H1 (cell line): ENCODE data around the gene EGLN3. TPM values are rescaled to one million over a fixed set of nuclear protein-coding genes. Genes with fewer than 3 reads are reported as not detected.

Source experiments
- CTCF ChIA-PET: fragments of 300-600 bp; sonication (Branson Sonifier 250); formaldehyde crosslinking; loops from one replicate; lab custom pipeline; 2021; ENCODE audit not compliant: partially characterized antibody; lab: Charles Lee
- POLR2A ChIA-PET: fragments of 300-600 bp; sonication (Branson Sonifier 250); formaldehyde crosslinking; loops from one replicate; lab custom pipeline; 2021; ENCODE audit warnings: inconsistent platforms; ENCODE audit not compliant: partially characterized antibody; lab: Charles Lee
- DNase-seq, 2 experiments: peaks; one replicate each; pipeline versions ENCODE4 v3.0.0 to v3.0.0-alpha.2; 2010 to 2022; ENCODE audit warnings: low spot score in 2 of 2, low read depth in 1 of 2, mixed read lengths in 1 of 2
- FAIRE-seq: peaks from 2 replicates; lab custom pipeline; 2011; peaks lifted over from hg19 to GRCh38; lab: Jason Lieb, UNC
- H2AFZ ChIP-seq: 2 replicates; pipeline ENCODE4 v1.8.1; 2012; ENCODE audit warnings: low read length, inconsistent platforms
- H2AK5ac ChIP-seq: 2 replicates; pipeline ENCODE4 v1.6.1; 2013; ENCODE audit warnings: low read depth, low read length
- H2BK120ac ChIP-seq: replicated peaks from 2 replicates; pipeline ENCODE3; 2013; ENCODE audit warnings: low read depth, low read length, inconsistent platforms
- H2BK12ac ChIP-seq: 2 replicates; pipeline ENCODE4 v1.6.1; 2013; ENCODE audit warnings: low read depth, low read length
- H2BK15ac ChIP-seq: 2 replicates; pipeline ENCODE4 v1.6.1; 2013; ENCODE audit warnings: low read length
- H2BK20ac ChIP-seq: 2 replicates; pipeline ENCODE4 v1.6.1; 2013; ENCODE audit warnings: low read length
- H2BK5ac ChIP-seq: 2 replicates; pipeline ENCODE4 v1.6.1; 2013; ENCODE audit warnings: low read depth, low read length
- H3K14ac ChIP-seq: 2 replicates; pipeline ENCODE4 v1.6.1; 2013; ENCODE audit warnings: inconsistent platforms; ENCODE audit not compliant: insufficient read length
- H3K18ac ChIP-seq: 2 replicates; pipeline ENCODE4 v1.6.1; 2013; ENCODE audit warnings: low read length; ENCODE audit errors: extremely low read depth
- H3K23ac ChIP-seq: 2 replicates; pipeline ENCODE4 v1.6.1; 2013; ENCODE audit warnings: inconsistent platforms; ENCODE audit not compliant: insufficient read length
- H3K23me2 ChIP-seq: 2 replicates; pipeline ENCODE4 v1.6.1; 2013; ENCODE audit warnings: low read depth, low read length
- H3K27ac ChIP-seq: 2 replicates; pipeline ENCODE4 v1.6.1; 2011; ENCODE audit warnings: low read depth, low read length, inconsistent platforms
- H3K27me3 ChIP-seq, 4 experiments: replicated peaks in 1 of 4; 1 replicate in 1 of 4; 2 replicates in 3 of 4; pipeline versions ENCODE4 v1.6.1 to v1.8.1; 2011 to 2013; ENCODE audit warnings: low read length in 3 of 4, mild to moderate bottlenecking in 3 of 4, inconsistent platforms in 2 of 4, mixed read lengths in 2 of 4, moderate library complexity in 1 of 4; ENCODE audit not compliant: control insufficient read depth in 3 of 4, insufficient read depth in 3 of 4; ENCODE audit errors: extremely low read depth in 1 of 4
- H3K36me3 ChIP-seq, 4 experiments: 2 replicates each; pipeline versions ENCODE4 v1.6.1 to v1.8.1; 2011 to 2013; ENCODE audit warnings: mild to moderate bottlenecking in 4 of 4, low read length in 3 of 4, moderate library complexity in 2 of 4, control low read depth in 1 of 4, inconsistent platforms in 1 of 4; ENCODE audit not compliant: insufficient read depth in 4 of 4, control insufficient read depth in 2 of 4
- H3K4ac ChIP-seq: replicated peaks from 2 replicates; pipeline ENCODE3; 2013; ENCODE audit warnings: low read length, low read depth, mixed read lengths, inconsistent platforms; ENCODE audit not compliant: insufficient read length
- H3K4me1 ChIP-seq, 4 experiments: replicated peaks in 1 of 4; 1 replicate in 1 of 4; 2 replicates in 3 of 4; pipeline versions ENCODE4 v1.6.1 to v1.8.1; 2011 to 2013; ENCODE audit warnings: low read length in 3 of 4, inconsistent platforms in 2 of 4, mixed read lengths in 1 of 4; ENCODE audit not compliant: insufficient read depth in 4 of 4, control insufficient read depth in 3 of 4
- H3K4me2 ChIP-seq, 2 experiments: 2 replicates each; pipeline versions ENCODE4 v1.6.1 to v1.8.1; 2011 to 2013; ENCODE audit warnings: low read depth in 2 of 2, low read length in 2 of 2, control low read depth in 1 of 2, inconsistent platforms in 1 of 2, mild to moderate bottlenecking in 1 of 2; ENCODE audit not compliant: insufficient read depth in 1 of 2
- H3K4me3 ChIP-seq, 4 experiments: fragments of 200-600, 300-600 bp in 1 of 4; sonication (generic), shearing (Covaris generic), sonication (Bioruptor Twin) in 1 of 4; 2 replicates each; pipeline versions ENCODE4 v1.5.1 to v1.8.1; 2011 to 2016; ENCODE audit warnings: low read length in 4 of 4, low read depth in 3 of 4, control low read depth in 2 of 4, inconsistent platforms in 2 of 4, mild to moderate bottlenecking in 2 of 4, mixed read lengths in 1 of 4, moderate library complexity in 1 of 4; ENCODE audit not compliant: insufficient read depth in 2 of 4; ENCODE audit errors: extremely low read depth in 1 of 4
- H3K56ac ChIP-seq: replicated peaks from 2 replicates; pipeline ENCODE3; 2013; ENCODE audit warnings: low read depth, mild to moderate bottlenecking, mixed read lengths, low read length, inconsistent platforms; ENCODE audit not compliant: insufficient read length
- H3K79me1 ChIP-seq: 2 replicates; pipeline ENCODE4 v1.6.1; 2013; ENCODE audit warnings: low read depth, low read length, control low read depth
- H3K79me2 ChIP-seq, 2 experiments: 2 replicates each; pipeline versions ENCODE4 v1.6.1 to v1.8.1; 2012 to 2013; ENCODE audit warnings: low read length in 2 of 2, mild to moderate bottlenecking in 2 of 2, inconsistent platforms in 1 of 2; ENCODE audit not compliant: insufficient read depth in 2 of 2, control insufficient read depth in 1 of 2
- H3K9ac ChIP-seq, 4 experiments: replicated peaks in 1 of 4; 1 replicate in 1 of 4; 2 replicates in 3 of 4; pipeline versions ENCODE4 v1.6.1 to v1.8.1; 2011 to 2013; ENCODE audit warnings: low read depth in 3 of 4, low read length in 3 of 4, control low read depth in 2 of 4, mild to moderate bottlenecking in 2 of 4, moderate library complexity in 2 of 4, inconsistent platforms in 1 of 4; ENCODE audit errors: extremely low read depth in 1 of 4
- H3K9me3 ChIP-seq, 2 experiments: 2 replicates each; pipeline versions ENCODE4 v1.6.1 to v1.8.1; 2012 to 2013; ENCODE audit warnings: mild to moderate bottlenecking in 2 of 2, moderate library complexity in 2 of 2, control low read depth in 1 of 2, inconsistent platforms in 1 of 2, low read depth in 1 of 2, low read length in 1 of 2, mixed read lengths in 1 of 2; ENCODE audit not compliant: insufficient read depth in 2 of 2
- H4K20me1 ChIP-seq, 2 experiments: replicated peaks in 1 of 2; 2 replicates each; pipeline versions ENCODE3 to v1.8.1; 2011 to 2013; ENCODE audit warnings: inconsistent platforms in 2 of 2, low read length in 2 of 2, mild to moderate bottlenecking in 1 of 2; ENCODE audit not compliant: insufficient read depth in 2 of 2, control insufficient read depth in 1 of 2
- H4K5ac ChIP-seq: 2 replicates; pipeline ENCODE4 v1.6.1; 2013; ENCODE audit warnings: low read length, low read depth, mixed read lengths, inconsistent platforms; ENCODE audit not compliant: insufficient read length
- H4K8ac ChIP-seq: 2 replicates; pipeline ENCODE4 v1.8.0; 2013; ENCODE audit warnings: mild to moderate bottlenecking, moderate library complexity, low read length, inconsistent platforms; ENCODE audit not compliant: insufficient read depth; ENCODE audit errors: extremely low read depth
- H4K91ac ChIP-seq: replicated peaks from 2 replicates; pipeline ENCODE3; 2013; ENCODE audit warnings: low read length, mixed read lengths, inconsistent platforms; ENCODE audit not compliant: insufficient read length
- ATF3 ChIP-seq: IDR thresholded peaks from 2 replicates; pipeline ENCODE4 v1.6.1; 2011; ENCODE audit warnings: low read depth, mild to moderate bottlenecking, low read length; ENCODE audit not compliant: insufficient read depth
- CTBP2 ChIP-seq: IDR thresholded peaks from 2 replicates; pipeline ENCODE4 v1.7.0; 2011; ENCODE audit warnings: borderline replicate concordance, mild to moderate bottlenecking, moderate library complexity, mixed read lengths, low read length; ENCODE audit not compliant: insufficient read depth, insufficient read length
- NRF1 ChIP-seq: IDR thresholded peaks from 2 replicates; pipeline ENCODE4 v1.6.1; 2011; ENCODE audit warnings: mild to moderate bottlenecking, low read depth, low read length, improper control_type of control experiment
- SUZ12 ChIP-seq: fragments of 200-600 bp; sonication (generic); IDR thresholded peaks from 2 replicates; pipeline ENCODE4 v1.6.1; 2012; ENCODE audit warnings: mild to moderate bottlenecking, inconsistent platforms, low read length, moderate library complexity, mixed read lengths
- WGBS, 2 experiments: shearing (Covaris generic) in 1 of 2; methylation state at CpG; one replicate each; pipeline versions ENCODE4 v1.1.6 to v1.1.7; 2013 to 2015; ENCODE audit warnings: low lambda C conversion rate in 2 of 2, mixed read lengths in 2 of 2, inconsistent platforms in 1 of 2, low coverage in 1 of 2, missing lambda C conversion rate in 1 of 2; ENCODE audit not compliant: insufficient replicate concordance in 2 of 2, insufficient coverage in 1 of 2, insufficient read length in 1 of 2; ENCODE audit errors: extremely low coverage in 1 of 2, missing lambda C conversion rate in 1 of 2; 5-methylcytosine and 5-hydroxymethylcytosine counted together
- polyA plus RNA-seq, 7 experiments: library from polyadenylated mRNA; depleted of rRNA in 3 of 7; stranded (reverse) in 5 of 7; unstranded in 2 of 7; fragments of >200 nt in 5 of 7; fragments of 200-250 nt in 2 of 7; gene quantifications; 1 replicate in 5 of 7; 2 replicates in 1 of 7; 4 replicates in 1 of 7; pipeline versions ENCODE4 v1.2.1 to v1.2.3, GENCODE V29; 2011 to 2013; ENCODE audit warnings: missing spikeins in 2 of 7, mixed read lengths in 2 of 7
- total RNA-seq: library from RNA; stranded (reverse); fragmentation: NEBNext Ultra II Directional; extraction: Animal tissue kit (Norgen Biotek cat#: 25700); gene quantifications from 2 replicates; pipeline ENCODE4 v1.2.1, GENCODE V29; 2021

Gene EGLN3
- total and polyA plus RNA-seq, 2 of the 8 experiments (the other 6 are each of a cell fraction or from before 2014, with no cell fraction given) = 10.6 to 27.3 TPM

- Histone ChIP-seq H2BK20ac (no peak overlapping the region), H3K9ac (no peak overlapping the region), H4K8ac (no peak overlapping the region), H2BK5ac (no peak overlapping the region), H3K4me2 (no peak overlapping the region), H3K9me3 (peaks cover 0 to 5% of the 10 kb centered on the region in 2 experiments; a peak in 1 of 4 replicates), H3K27ac (no peak overlapping the region), H3K27me3 (no peaks in the 10 kb centered on the region), H3K4me1 (no peaks in the 10 kb centered on the region), H3K23ac (no peak overlapping the region), H3K23me2 (no peaks in the 10 kb centered on the region), H3K18ac (no peak overlapping the region), H3K4ac (no peak overlapping the region), H3K14ac (no peak overlapping the region), H2AK5ac (no peak overlapping the region), H4K5ac (no peak overlapping the region), H3K4me3 (no peak overlapping the region), H3K36me3 (no peaks in the 10 kb centered on the region; a peak in 1 of 8 replicates), H2BK15ac (no peak overlapping the region), H4K91ac (no peak overlapping the region), H3K79me1 (no peaks in the 10 kb centered on the region), H3K79me2 (no peaks in the 10 kb centered on the region), H2BK120ac (no peak overlapping the region), H2AFZ (no peak overlapping the region), H4K20me1 (no peaks in the 10 kb centered on the region), H2BK12ac (no peak overlapping the region), H3K56ac (no peak overlapping the region)
- no peak for FAIRE-seq
- no peak for DNase-seq
- POLR2A ChIA-PET = no interaction called here
- no peak for TF ChIP-seq CTBP2
- TF ChIP-seq NRF1 = no peak
- no peak for TF ChIP-seq ATF3
- TF ChIP-seq SUZ12 = no peak
- WGBS, 2 experiments = 92% methylated on average over 3 of the region's 3 CpGs; no CpG with 5 or more reads in 1 of the 2 experiments
- CTCF ChIA-PET = interaction anchor here (0.9 to 1.4 kb wide), 2 partner anchors 9 to 443 kb away, joined by 3 to 5 read pairs; no protein-coding TSS in a partner anchor
These were observed 71.1 kb downstream of the EGLN3 start for GRCh38 chr14:33879684-33880286.
